Activated CD4-positive, alpha-beta T cell treated with anti-CD3 and anti-CD28 coated beads, Interleukin-2, Interleukin-4, amounts not matched to agents 100 ng/mL and 50 ng/mL, durations not matched to agents 16 hours and 8 hours (primary cell): Measurements from ENCODE around the gene KLK12.
"Not testable (repeated sequence)": the region's sequence is repeated elsewhere in the genome, so short reads cannot be mapped to it uniquely, and the experiment has no call there.

Experiments used
- DNase-seq: peaks from one replicate; pipeline ENCODE4 v3.0.0-alpha.2; 2020; ENCODE audit warnings: low spot score

KLK12 gene

GRCh38 chr19:51015691-51016267 lies 19.0 kb downstream of the KLK12 start:
- DNase-seq: no peak

DNA sequence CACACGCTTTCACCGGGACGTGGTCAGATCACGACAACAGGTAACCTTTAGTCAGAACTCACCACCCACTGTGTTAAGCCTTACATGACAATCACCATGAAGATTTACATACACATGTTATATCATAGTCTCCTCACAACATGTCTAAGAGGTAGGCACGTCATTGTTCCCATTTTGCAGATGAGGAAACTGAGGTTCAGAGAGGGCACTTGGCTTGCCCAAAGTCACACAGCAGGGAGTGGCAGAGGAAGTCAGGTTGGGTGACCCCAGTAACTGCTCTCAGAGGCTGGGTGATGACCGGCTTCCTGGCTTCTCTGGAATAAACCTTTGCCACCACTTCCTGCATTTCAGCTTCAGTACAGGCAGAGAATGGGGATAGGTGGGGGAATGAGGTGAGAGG lies 20.6 kb downstream of the KLK12 start:
- no peak for DNase-seq

DNA sequence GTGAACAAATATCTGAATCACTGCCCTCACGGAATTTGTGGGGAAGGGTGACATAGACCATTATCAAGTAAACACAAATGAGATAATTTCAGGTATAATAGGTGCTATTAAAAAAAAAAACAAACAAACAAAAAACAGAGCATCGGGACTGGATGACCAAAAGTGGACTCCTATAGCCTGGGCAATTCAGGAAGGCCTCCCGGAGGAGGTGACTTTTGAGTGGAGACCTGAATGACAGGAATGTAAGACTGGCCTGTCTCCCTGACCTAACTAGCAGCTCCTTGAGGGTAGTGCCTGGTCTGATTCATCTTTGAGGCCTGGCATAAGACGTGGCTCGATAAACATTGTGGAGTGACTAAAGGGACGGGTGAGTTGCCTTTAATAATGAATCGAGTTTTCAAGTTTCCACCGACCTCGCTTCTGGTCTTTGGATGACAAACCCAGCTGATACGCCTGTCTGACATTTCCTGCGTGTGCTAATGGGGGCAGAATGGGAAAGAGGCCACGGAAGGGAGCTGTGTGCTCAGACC lies 22.1 kb downstream of the KLK12 start:
- DNase-seq: no peak

DNA sequence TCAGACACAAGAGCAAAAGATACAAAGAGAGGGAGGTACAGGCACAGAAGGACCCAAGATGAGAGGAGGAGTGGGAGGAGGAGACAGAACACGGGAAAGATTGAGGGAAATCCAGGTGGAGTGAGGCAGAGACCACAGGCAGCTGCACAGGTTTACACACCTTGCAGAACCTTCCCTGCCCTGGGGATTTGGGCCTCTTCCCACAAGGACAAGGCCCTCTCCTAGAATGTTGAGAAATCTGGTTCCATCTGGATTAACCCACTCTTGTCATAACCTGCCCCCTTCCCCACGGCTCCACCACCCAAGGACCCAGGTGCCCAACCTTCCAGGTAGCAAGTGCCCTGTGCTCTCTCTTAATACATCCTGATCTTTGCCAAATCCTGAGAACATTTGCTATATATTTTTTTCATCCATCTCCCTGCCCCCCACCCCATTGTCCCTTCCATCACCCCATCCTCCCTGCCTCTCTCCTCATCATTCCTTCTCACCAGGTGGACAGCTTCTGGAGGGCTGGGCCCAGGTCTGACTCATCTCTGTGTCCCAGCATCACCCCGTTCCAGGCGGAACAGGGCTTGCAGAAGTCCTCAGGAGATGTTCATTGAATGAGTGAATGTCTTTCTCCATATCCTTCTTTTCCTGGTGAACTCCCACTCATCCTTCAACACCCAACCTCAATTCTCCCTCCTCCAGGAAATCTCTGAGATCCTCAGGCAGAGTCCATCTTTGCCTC lies 24.6 kb downstream of the KLK12 start:
- no peak for DNase-seq

- DNase-seq: no peak
Measured at GRCh38 chr19:51009061-51009891, 25.5 kb downstream of the KLK12 start.

DNA sequence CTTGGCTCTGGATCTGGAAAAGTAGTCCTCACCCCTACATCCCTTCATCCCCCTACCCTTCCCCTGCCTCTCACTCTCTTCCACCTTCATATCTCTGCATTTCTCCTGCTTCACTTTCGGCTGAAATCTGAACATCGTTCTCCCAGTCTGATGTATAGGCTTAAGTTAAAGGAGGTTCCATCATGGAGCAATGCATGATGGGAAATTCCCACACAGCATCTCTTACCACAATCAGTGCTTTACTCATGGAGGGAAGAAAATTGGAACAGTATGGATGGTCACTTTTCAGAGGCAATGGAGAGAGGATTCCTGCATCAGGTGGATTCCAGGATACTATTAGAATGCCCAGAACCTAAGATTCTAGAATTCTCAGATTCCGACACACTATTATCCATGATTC lies 27.3 kb downstream of the KLK12 start:
- no peak for DNase-seq

- no peak for DNase-seq
Measured at GRCh38 chr19:51006406-51006805, 28.4 kb downstream of the KLK12 start.

DNA sequence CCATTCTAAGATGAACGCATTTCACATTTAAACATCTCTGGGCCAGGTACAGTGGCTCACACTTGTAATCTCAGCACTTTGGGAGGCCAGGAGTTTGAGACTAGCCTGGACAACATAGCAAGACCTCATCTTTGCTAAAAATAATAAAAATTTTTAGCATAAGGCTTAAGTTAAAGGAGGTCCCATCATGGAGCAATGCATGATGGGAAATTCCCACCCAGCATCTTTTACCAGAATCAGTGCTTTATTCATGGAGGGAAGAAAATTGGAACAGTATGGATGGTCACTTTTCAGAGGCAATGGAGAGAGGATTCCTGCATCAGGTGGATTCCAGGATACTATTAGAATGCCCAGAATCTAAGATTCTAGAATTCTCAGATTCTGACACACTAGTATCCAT lies 29.6 kb downstream of the KLK12 start:
- no peak for DNase-seq

DNA sequence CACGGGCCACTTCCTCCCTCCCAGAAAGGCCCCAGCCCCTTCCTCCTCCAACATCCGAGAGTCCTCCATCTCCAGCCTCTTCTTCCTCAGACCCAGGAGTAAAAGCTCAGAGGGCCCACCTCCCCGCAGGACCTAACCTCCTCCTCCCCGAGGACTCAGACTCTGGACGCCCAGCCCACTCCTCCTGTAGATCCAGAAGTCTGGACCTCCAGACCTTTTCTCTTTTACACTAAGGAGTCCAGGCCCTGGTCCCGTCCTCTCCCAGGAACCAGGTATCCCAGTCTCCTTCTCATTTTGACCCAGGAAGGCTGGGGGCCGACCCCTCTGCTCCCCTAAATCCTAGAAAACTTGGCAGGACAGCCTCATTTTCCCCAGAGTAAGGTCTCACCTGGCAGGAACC lies 31.5 kb downstream of the KLK12 start:
- no peak for DNase-seq

GRCh38 chr19:51002542-51003311 lies 32.1 kb downstream of the KLK12 start:
- peak; percentile 31 for DNase-seq

DNA sequence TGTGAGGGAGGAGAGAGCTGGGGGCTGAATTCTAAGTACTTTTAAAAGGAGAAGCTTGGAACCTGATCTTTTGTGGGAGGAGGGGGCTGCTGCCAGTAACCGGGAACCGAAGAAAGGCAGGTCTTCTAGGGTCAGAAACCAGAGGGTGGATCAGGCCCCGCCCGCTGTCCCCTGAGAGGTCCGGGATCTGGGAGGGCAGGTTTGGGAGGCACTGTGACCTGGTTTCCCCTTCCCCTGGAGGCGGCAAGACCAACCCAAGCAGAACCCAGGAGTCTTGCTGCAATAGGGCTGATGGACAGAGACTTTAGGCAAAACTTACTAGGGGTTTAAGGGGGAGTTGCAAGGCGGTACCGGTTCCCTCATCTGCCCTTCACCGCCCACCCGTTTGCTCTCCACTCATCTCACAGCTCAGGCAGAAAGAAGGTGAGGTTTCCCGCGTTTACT lies 32.7 kb downstream of the KLK12 start:
- no peak for DNase-seq

GRCh38 chr19:51001515-51001914 lies 33.3 kb downstream of the KLK12 start, which contains the start of gene KLK8:
Gene KLK8, minus strand, starts transcription at chr19:51001604. Its CDS starts 437 bp downstream, at chr19:51001167.
- no peak for DNase-seq

GRCh38 chr19:51000981-51001380 lies 33.8 kb downstream of the KLK12 start:
- no peak for DNase-seq

DNA sequence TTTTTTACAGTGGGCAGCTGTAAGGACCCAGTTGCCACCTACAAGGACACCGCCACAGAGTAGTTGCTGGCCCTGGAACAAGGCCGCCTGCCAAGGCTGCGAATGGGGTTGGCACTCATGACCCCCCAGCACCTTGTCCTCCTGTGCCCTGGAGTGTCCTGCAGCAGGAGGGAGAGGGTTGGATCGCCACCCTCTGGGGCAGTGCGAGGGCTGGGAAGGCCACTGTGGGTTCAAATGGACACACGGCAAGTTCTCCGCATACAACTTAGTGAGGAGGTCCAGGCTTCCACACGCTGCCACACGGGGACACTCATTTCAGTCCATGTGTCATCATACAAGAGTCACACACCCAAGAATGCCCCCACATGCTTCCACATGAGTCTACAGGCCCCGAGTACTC lies 34.4 kb downstream of the KLK12 start:
- DNase-seq: no peak

- no peak for DNase-seq
Measured at GRCh38 chr19:50998686-50999085, 36.1 kb downstream of the KLK12 start.

DNA sequence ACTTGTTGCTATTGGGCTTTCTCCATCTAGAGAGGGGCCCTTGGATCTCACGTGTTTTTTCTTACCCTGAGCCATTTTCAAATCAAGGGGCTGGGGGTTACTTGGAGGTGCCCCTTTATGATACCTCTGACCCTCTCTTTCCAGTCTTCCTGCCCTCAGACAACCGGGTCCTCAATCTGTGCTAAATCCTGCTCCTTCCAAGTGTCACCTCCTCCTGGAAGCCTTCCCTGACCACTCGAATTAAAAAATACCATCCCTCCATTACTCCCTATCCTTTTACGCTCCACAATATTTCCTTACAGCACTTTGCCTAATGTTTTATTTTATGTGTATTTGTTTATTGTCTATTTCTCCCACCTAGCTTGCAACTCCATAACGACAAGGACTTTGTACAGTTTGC lies 36.7 kb downstream of the KLK12 start:
- no peak for DNase-seq

GRCh38 chr19:50994129-50994528 lies 40.7 kb downstream of the KLK12 start:
- no peak for DNase-seq

- DNase-seq: no peak
Measured at GRCh38 chr19:50992666-50993035, 42.2 kb downstream of the KLK12 start.

DNA sequence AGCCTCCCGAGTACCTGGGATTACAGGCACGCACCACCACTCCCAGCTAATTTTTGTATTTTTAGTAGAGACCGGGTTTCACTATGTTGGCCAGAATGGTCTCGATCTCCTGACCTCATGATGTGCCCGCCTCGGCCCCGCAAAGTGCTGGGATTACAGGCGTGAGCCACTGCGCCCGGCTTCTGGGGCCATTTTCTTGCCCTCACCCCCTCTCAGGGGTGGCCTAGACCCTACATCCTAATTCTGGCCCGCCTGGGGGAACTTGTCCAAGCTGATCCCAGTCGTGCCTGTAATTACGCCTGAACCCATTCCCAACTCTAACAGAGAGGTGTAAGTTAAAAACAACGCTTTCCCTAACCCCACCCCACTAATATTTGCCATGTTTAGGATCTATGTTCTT lies 50.4 kb downstream of the KLK12 start:
- not testable (repeated sequence) for DNase-seq

DNA sequence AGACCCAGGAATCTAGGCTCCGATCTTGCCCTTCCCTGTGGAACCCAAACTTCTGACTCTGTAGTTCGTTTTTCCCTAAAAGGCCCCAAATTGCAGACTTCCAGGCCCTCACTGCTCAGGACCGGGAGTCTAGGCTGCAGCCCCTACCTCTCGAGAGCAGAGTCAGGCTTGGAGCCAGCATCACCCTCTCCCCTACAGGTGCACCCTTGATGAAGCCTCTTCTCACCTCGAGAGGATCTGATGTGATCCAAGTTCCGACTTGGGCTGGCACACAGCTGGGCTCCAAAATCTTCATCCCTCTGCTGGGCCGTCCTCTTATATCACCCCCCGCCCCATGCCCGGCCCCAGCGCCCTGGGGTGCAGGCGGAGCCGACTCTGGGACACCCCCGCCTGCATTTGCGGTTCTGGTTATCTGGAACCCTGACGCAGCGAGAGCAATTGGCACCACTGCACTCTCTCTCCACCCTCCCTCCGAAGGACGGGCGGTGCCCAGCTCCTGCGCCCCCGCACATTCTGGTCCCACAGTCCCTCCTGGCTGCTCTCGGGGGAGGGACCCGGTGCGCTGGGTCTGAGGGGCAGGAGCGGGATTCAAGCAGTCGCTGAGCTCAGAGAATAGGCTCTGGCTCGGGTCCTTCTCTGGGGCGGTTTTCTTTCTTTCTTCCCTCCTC lies 51.0 kb downstream of the KLK12 start, which contains the start of gene KLK7:
Gene KLK7 (minus strand): TSS at position 293 of the 668 bp plus-strand sequence. CDS start 1,518 bp downstream, outside the sequence.
- DNase-seq: no peak

GRCh38 chr19:50982186-50982585 lies 52.6 kb downstream of the KLK12 start:
- no peak for DNase-seq
